Measurements from ENCODE around the gene CACNA2D3.
"Not testable (repeated sequence)": the region's sequence is repeated elsewhere in the genome, so short reads cannot be mapped to it uniquely, and the experiment has no call there.

The CACNA2D3 gene

DNA sequence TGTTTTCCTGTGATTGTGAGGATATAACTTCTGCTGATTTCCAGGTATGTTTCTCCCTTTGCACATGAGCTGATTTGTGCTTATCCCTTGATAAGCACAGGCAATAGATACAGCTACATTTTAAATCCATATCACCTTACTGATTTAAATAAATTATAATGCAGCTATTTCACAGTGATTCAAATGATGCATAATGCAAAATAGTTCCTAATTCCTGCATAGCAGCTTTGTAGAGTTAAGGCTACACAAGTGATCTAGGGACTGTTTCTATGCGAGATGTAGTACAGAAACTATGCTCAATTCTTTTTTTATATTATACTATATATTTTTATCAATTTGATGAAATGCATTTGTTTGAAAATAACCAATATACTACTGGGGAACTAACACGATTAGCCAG lies 471.3 kb downstream of the CACNA2D3 start:
- ATAC-seq, result no peak

- ATAC-seq, result no peak
These were observed 473.7 kb downstream of the CACNA2D3 start for GRCh38 chr3:54596087-54596486.

DNA sequence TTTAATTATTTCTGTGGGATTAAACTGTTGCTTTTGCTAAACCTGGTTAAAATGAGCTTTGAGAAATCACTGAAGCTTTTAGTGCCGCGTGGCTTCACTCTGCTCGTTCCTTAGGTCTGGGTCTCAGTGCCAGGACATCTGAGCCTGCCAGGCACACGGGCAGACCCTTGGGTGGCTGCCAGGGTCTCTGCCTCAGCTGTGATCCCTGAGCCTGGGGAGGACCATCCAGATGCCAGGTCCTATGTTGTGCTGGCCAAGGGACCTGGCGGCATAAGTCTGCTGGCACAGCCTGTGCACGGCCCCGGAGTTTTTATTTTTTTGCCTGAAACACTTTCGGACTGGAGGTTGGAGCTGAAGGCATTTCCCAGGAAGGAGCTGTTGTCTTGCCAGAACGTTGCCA lies 477.4 kb downstream of the CACNA2D3 start:
- no peak for ATAC-seq

- no peak for ATAC-seq
These were observed 478.3 kb downstream of the CACNA2D3 start for GRCh38 chr3:54600441-54601204.

DNA sequence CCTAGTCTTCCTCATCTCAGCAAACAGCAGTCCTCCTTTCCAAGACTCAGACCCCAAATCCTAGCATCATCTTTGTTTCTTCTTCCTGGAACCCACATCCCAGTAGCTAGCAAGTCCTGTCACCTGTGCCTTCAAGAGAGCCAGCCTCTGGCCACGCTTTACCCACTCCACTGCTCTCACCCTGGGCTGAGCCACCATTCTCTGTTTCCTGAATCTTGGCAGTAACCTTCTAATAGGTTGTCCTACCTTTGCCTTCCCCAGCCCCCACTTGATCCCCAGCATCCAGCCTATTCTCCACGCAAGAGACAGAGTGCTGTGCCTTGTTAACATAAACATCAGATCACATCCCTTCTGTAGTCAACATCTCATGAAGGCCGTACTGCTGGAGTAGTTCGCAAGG lies 482.1 kb downstream of the CACNA2D3 start:
- no peak for ATAC-seq

DNA sequence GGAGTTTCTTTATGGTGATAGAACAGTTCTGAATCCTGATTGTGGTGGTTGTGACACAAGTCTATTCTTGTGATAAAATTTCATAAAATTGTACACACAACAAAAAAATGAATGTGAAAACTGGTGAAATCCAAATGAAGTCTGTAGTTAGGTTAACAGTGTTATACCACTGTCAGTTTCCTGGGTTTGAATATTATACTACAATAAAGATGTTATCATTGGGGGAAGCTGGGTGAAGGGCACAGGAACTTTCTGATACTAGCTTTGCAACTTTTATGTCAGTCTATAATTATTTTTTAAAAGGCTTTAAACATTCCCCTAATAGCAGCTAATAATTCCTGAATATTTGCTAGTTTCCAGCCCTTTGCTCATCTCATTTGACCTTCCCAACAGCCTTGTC lies 485.7 kb downstream of the CACNA2D3 start:
- ATAC-seq, result no peak

- ATAC-seq, result no peak
These were observed 496.7 kb downstream of the CACNA2D3 start for GRCh38 chr3:54619053-54619452.

DNA sequence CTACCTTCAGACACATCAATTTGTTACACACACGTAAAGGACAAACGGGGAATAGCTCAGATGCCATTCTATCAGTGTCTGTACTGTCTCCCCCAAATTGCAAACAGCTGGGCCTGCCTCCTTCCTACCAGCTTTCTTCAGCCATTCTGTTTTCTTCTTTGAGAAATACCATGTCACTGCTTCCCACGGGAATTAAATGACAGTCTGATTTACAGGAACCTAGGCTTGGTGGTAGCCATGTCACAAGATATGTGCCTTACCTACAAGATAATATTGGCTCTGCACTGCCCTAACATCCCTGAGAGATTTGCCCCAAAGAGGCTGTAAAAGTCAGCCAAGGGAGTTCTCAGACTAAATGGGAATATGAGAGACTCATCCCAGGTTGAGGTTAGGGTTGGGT lies 497.2 kb downstream of the CACNA2D3 start:
- ATAC-seq, result no peak

GRCh38 chr3:54621184-54621583 lies 498.8 kb downstream of the CACNA2D3 start:
- ATAC-seq, result no peak

- ATAC-seq, result no peak
These were observed 500.3 kb downstream of the CACNA2D3 start for GRCh38 chr3:54622678-54623077.

- no peak for ATAC-seq
These were observed 503.7 kb downstream of the CACNA2D3 start for GRCh38 chr3:54625805-54626787.

DNA sequence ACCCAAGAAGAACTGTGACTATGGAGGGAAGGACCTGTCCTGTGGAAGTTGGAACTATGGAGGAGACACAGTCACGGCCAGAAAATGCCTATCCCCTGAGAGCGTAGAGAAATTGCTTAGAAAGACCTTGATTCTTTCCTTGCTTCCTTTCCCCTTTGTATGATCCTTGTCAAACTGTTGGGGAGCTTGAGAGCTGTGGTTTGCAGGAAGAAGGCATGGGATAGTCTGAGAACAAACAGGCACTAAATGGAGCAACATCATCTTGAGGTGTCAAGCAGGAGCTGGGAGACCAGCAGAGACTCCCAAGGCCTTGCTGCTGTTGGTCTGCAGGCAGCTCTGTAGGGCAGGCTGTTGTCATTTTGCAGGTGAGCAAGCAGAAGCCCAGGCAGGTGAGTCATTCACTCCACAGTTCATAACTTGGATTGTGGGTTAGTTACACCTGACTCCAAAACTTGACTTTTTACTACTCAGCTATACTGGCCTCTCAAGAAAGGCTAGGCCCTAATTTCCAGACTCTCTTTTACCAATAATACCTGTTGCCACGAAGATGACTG lies 506.6 kb downstream of the CACNA2D3 start:
- ATAC-seq, result no peak

DNA sequence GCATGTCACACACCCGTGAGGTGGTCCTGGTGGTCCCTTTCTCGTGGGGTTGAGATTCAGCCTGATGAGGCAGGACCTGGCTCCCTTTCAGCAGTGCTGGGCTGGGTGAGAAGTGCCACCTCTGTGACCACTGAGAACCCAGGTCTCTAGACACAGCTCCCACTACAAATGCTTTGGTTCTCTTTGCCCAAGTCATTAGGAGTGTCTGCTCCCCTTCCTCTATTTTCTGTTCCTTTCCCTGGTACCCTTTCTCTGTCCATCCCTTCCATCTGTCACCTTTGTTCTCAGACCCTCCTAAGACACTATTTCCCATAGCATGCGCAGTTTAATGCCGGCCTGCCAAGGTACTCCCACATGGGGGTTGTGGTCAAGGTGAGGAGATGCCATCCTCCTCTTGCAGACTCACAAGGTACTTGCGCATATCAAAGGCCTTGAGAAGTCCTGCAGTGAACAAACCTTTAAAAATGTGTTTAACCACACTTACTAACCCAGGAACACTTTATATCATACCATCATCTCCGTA lies 507.8 kb downstream of the CACNA2D3 start:
- ATAC-seq, result no peak

- ATAC-seq, result not testable (repeated sequence)
These were observed 508.6 kb downstream of the CACNA2D3 start for GRCh38 chr3:54631001-54631400.

DNA sequence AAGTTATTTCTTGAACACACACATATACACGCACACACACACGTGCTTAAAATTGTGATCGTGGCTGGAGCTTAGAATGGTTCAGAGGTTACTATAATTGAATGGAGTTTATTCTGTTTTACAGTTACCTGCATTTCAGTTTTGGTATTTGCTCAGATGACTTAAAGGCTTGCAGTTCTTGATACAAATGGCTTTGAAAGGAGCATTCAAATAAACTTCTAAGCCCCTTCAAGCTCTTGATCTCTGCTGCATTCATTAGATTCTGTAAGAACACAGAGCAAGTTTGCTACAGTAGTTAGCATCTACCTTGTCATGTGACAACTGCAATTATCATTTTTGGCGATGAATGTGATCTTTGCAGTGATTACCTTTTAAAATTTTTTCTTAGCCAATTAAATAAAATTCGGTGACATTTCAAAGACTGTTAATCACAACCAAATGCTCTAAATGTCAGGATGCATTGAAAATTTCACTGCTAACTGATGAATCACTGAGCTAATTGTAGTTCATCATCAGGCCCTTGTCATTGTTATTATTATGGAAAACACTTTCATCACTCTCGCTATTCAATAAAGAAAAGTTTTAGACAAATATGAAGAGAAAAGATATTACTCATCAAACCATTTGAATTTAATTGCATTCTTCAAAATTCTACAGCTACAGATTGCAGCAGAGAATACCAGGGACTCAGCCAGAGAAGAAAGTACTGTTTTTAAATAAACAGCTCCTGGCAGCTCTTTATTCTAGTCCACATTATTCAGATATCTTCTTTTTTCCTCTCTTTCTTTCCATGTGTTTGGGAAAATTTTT lies 509.4 kb downstream of the CACNA2D3 start:
- no peak for ATAC-seq

GRCh38 chr3:54632326-54632665 lies 509.9 kb downstream of the CACNA2D3 start:
- no peak for ATAC-seq

GRCh38 chr3:54632834-54633233 lies 510.5 kb downstream of the CACNA2D3 start:
- ATAC-seq, result no peak

DNA sequence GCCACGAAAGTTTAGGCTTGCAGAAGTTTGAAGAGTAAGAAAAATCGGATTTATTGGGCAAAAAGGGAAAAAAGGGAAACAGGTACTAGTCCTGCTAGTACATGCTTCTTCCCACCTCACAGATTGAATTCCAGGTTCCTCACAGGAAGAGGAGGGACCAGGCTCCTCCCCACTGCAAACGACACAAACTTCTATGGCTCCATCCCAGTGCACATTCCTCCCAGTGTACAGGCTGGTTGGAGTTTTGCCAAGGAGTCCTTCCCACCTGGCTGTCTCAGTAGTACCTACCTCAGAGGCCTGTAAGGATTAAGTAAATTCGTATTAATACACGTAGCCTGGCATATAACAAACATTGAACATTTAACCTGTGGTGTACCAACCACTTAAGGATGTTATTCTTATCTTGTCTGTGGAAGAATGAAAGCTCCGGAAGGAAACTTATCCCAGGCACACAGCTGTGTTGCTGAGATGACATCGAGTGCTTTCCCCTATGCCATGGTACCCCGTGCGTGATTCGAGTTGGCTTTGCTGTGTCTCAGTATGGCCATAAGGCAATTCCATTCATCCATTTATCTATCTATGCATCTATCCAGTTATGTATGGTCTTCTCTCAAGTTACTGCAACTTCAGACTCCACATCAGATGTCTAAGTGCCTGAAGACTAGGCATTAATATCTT lies 511.2 kb downstream of the CACNA2D3 start:
- ATAC-seq, result no peak

GRCh38 chr3:54634122-54634469 lies 511.7 kb downstream of the CACNA2D3 start:
- no peak for ATAC-seq

DNA sequence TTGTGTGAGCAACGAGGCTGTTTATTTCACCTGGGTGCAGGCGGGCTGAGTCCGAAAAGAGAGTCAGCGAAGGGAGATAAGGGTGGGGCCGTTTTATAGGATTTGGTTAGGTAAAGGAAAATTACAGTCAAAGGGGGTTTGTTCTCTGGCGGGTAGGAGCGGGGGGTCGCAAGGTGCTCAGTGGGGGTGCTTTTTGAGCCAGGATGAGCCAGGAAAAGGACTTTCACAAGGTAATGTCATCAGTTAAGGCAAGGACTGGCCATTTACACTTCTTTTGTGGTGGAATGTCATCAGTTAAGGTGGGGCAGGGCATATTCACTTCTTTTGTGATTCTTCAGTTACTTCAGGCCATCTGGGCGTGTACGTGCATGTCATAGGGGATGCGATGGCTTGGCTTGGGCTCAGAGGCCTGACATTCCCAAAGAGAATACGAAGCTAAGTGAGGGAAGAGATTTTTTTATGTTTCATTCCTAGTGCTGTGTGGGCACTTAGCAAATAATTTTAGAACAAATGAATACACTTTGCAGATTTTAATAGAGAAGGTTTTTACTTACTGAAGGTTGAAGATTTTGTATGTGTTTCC lies 517.5 kb downstream of the CACNA2D3 start:
- ATAC-seq, result not testable (repeated sequence)

DNA sequence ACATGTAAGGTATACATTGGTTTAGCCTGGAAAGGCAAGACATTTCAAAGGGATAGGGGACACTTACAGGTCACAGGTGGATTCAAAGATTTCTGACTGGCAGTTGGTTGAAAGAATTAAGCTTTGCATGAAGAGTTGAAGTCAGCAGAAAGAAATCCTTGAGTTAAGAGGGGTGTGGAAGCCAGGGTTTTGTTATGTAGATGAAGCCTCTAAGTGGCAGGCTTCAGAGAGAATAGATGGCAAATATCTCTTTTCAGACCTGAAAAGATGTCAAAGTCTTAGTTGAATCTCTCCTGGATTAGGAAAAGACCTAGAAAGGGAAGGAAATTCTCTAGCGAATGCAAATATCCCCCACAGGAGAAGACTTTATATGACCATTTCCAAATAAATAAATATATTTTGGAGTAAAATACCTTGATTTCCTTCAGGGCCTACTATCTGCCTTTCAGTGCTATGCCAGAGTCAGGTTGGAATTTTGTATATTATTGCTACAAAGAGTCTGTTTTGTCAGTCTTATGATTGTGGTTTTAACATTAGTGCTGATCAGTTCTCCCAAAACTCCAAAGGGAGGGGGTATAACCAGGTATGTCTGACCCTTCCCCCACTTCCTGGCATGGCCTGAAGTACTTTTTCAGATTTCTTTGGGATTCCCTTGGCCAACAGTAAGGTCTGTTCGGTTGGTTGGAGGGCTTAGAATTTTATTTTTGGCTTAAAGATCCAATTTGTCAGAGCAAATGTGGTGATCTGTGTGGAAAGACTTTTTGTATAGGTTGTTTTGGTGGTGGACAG lies 519.1 kb downstream of the CACNA2D3 start:
- ATAC-seq, result no peak
